Neuron (in vitro differentiated cells): ENCODE measurements around the gene NTSR2.

Experiments
- H2AFZ ChIP-seq: one replicate; pipeline ENCODE4 v1.6.1; 2013; ENCODE audit warnings: low read depth, mild to moderate bottlenecking, inconsistent platforms, low read length, moderate library complexity
- H3K27me3 ChIP-seq: one replicate; pipeline ENCODE4 v1.6.1; 2013; ENCODE audit warnings: low read length; ENCODE audit not compliant: insufficient read depth
- H3K36me3 ChIP-seq: one replicate; pipeline ENCODE4 v1.6.1; 2013; ENCODE audit warnings: low read length; ENCODE audit not compliant: insufficient read depth
- H3K4me1 ChIP-seq: one replicate; pipeline ENCODE4 v1.6.1; 2013; ENCODE audit warnings: low read length; ENCODE audit not compliant: insufficient read depth
- H3K4me3 ChIP-seq: 2 replicates; pipeline ENCODE4 v1.5.1; 2013; ENCODE audit warnings: mild to moderate bottlenecking, low read length, moderate library complexity
- H3K9me3 ChIP-seq: one replicate; pipeline ENCODE4 v1.6.1; 2013; ENCODE audit warnings: low read length

NTSR2 gene

GRCh38 chr2:11709293-11709692 is 39.3 kb upstream of the NTSR2 start:
- peaks cover 4% of the 10 kb centered on the region for H3K9me3 ChIP-seq
- H3K4me3 ChIP-seq: no peak overlapping the region
- H3K4me1 ChIP-seq: no peaks in the 10 kb centered on the region
- H2AFZ ChIP-seq: no peak overlapping the region
- no peaks in the 10 kb centered on the region for H3K36me3 ChIP-seq
- H3K27me3 ChIP-seq: peaks cover 7% of the 10 kb centered on the region

GRCh38 chr2:11708106-11708505 is 38.1 kb upstream of the NTSR2 start:
- H3K4me3 ChIP-seq: no peak overlapping the region
- H3K36me3 ChIP-seq: no peaks in the 10 kb centered on the region
- H3K27me3 ChIP-seq: peaks cover 3% of the 10 kb centered on the region
- H2AFZ ChIP-seq: no peak overlapping the region
- H3K9me3 ChIP-seq: peaks cover 4% of the 10 kb centered on the region
- no peaks in the 10 kb centered on the region for H3K4me1 ChIP-seq

GRCh38 chr2:11705711-11706110 is 35.7 kb upstream of the NTSR2 start:
- Histone ChIP-seq H2AFZ (no peak overlapping the region), H3K36me3 (no peaks in the 10 kb centered on the region), H3K4me3 (no peak overlapping the region), H3K4me1 (no peaks in the 10 kb centered on the region), H3K27me3 (no peaks in the 10 kb centered on the region), H3K9me3 (peaks cover 4% of the 10 kb centered on the region)

DNA sequence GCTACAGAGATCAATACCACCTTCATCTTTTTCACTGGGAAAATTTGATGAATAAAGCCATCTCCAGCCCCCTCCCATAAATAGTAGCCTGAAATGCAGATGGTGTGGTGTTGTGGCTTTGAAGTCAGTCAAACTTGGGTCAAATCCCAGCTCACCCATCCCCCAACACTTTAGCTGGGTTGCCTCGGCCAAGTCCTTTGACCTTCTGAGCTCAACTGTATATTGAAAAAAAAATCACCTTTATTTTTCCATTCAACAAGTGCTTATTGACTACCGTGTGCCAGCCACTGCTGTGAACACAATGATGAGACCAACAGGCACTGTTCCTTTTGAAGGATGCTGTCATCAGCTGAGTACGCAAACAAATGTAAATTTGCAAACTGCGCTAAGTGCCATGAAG is 35.1 kb upstream of the NTSR2 start:
- H3K36me3 ChIP-seq: no peaks in the 10 kb centered on the region
- no peaks in the 10 kb centered on the region for H3K27me3 ChIP-seq
- H3K9me3 ChIP-seq: peaks cover 4% of the 10 kb centered on the region
- H3K4me1 ChIP-seq: no peaks in the 10 kb centered on the region
- no peak overlapping the region for H2AFZ ChIP-seq
- H3K4me3 ChIP-seq: no peak overlapping the region

GRCh38 chr2:11703700-11704099 is 33.7 kb upstream of the NTSR2 start:
- peaks cover 4% of the 10 kb centered on the region for H3K9me3 ChIP-seq
- no peak overlapping the region for H3K4me3 ChIP-seq
- no peaks in the 10 kb centered on the region for H3K27me3 ChIP-seq
- no peaks in the 10 kb centered on the region for H3K4me1 ChIP-seq
- no peaks in the 10 kb centered on the region for H3K36me3 ChIP-seq
- no peak overlapping the region for H2AFZ ChIP-seq

GRCh38 chr2:11702946-11703345 is 33.0 kb upstream of the NTSR2 start:
- Histone ChIP-seq H3K4me1 (no peaks in the 10 kb centered on the region), H2AFZ (no peak overlapping the region), H3K9me3 (peaks cover 4% of the 10 kb centered on the region), H3K27me3 (no peaks in the 10 kb centered on the region), H3K36me3 (no peaks in the 10 kb centered on the region), H3K4me3 (no peak overlapping the region)

- Histone ChIP-seq H3K4me1 (peaks cover 11% of the 10 kb centered on the region), H3K27me3 (no peaks in the 10 kb centered on the region), H2AFZ (no peak overlapping the region)
Observed at GRCh38 chr2:11701751-11702301, 31.8 kb upstream of the NTSR2 start.

DNA sequence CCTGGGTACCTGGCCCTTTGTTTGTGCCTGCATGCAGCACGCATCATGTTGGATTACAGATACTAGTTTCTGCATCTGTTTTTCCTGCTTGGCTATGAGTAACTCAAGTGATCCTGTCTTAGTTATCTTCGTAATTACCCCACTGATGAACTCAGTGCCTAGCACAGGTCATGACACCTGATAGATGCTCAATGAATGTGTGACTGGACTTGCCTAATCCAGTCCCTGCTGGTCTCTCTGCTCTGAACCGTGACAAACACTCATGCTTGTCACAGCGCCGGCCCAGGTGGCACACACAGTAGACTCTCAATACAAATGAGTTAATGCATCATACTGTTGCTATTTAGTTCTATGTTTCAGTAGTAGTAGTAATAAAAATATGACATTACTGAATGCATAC is 31.2 kb upstream of the NTSR2 start:
- Histone ChIP-seq H2AFZ (no peak overlapping the region), H3K36me3 (no peaks in the 10 kb centered on the region), H3K4me1 (peaks cover 15% of the 10 kb centered on the region), H3K27me3 (no peaks in the 10 kb centered on the region), H3K9me3 (peaks cover 4% of the 10 kb centered on the region), H3K4me3 (no peak overlapping the region)

More at GRCh38 chr2:11701751-11702301, 31.8 kb upstream of the NTSR2 start:
- no peaks in the 10 kb centered on the region for H3K36me3 ChIP-seq
- H3K9me3 ChIP-seq: peaks cover 4% of the 10 kb centered on the region
- no peak overlapping the region for H3K4me3 ChIP-seq

- no peaks in the 10 kb centered on the region for H3K9me3 ChIP-seq
- no peak overlapping the region for H2AFZ ChIP-seq
- H3K36me3 ChIP-seq: no peaks in the 10 kb centered on the region
- H3K27me3 ChIP-seq: no peaks in the 10 kb centered on the region
- H3K4me3 ChIP-seq: no peak overlapping the region
- peaks cover 15% of the 10 kb centered on the region for H3K4me1 ChIP-seq
Observed at GRCh38 chr2:11699686-11700670, 30.0 kb upstream of the NTSR2 start.

- H3K36me3 ChIP-seq: no peaks in the 10 kb centered on the region
- H3K4me1 ChIP-seq: peaks cover 15% of the 10 kb centered on the region
- no peak overlapping the region for H3K4me3 ChIP-seq
- H2AFZ ChIP-seq: no peak overlapping the region
- H3K27me3 ChIP-seq: no peaks in the 10 kb centered on the region
- no peaks in the 10 kb centered on the region for H3K9me3 ChIP-seq
Observed at GRCh38 chr2:11698009-11698922, 28.3 kb upstream of the NTSR2 start.

- Histone ChIP-seq H3K36me3 (no peaks in the 10 kb centered on the region), H3K27me3 (no peaks in the 10 kb centered on the region), H3K4me1 (peaks cover 15% of the 10 kb centered on the region), H3K9me3 (no peaks in the 10 kb centered on the region), H2AFZ (peak overlapping the region; percentile 43), H3K4me3 (no peak overlapping the region)
Observed at GRCh38 chr2:11697103-11697871, 27.3 kb upstream of the NTSR2 start.

DNA sequence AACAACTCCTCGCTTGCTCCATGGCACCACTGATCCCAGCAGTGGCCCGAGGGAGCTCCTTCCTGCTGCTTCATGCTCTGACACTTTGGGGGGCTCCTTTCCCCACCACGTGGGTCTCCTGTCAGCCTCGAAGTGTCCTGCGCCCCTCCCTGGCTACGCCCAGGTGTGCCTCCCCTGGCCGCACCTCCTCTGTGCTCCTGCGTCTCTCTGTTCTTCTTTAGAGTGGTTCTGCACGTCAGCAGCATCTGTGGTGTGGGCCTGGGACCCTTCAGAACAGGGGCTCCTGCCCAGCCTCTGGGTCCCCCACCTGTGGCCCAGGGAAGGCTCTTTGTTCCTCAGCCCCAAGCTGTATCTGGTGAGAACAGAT is 26.7 kb upstream of the NTSR2 start:
- H3K9me3 ChIP-seq: no peaks in the 10 kb centered on the region
- H3K27me3 ChIP-seq: no peaks in the 10 kb centered on the region
- no peak overlapping the region for H3K4me3 ChIP-seq
- no peaks in the 10 kb centered on the region for H3K36me3 ChIP-seq
- H2AFZ ChIP-seq: peak overlapping the region; percentile 43
- H3K4me1 ChIP-seq: peaks cover 15% of the 10 kb centered on the region
